Prostate gland (tissue), 2 donors: Measurements from ENCODE around the gene MMP10. TPM values are rescaled to one million over a fixed set of nuclear protein-coding genes. Genes with fewer than 3 reads are reported as not detected.

Source experiments
- DNase-seq: peaks from one replicate; pipeline ENCODE4 v3.0.0-alpha.2; 2019; ENCODE audit warnings: low spot score
- H3K27ac ChIP-seq, 2 donors: fragments of 200-600 bp; sonication (generic); 2 replicates each; pipeline ENCODE4 v1.5.1; 2017 to 2019
- H3K27me3 ChIP-seq: fragments of 200-600 bp; sonication (generic); replicated peaks from 2 replicates; pipeline ENCODE4 v1.5.1; 2019; ENCODE audit not compliant: insufficient read depth
- H3K36me3 ChIP-seq, 2 donors: fragments of 200-600 bp; sonication (generic); 1 replicate in 1 of 2; 2 replicates in 1 of 2; pipeline versions ENCODE4 v1.5.1 to v1.8.1; 2017 to 2019
- H3K4me1 ChIP-seq: fragments of 200-600 bp; sonication (generic); replicated peaks from 2 replicates; pipeline ENCODE4 v1.5.1; 2019
- H3K4me3 ChIP-seq, 2 donors: fragments of 200-600 bp; sonication (generic); 2 replicates each; pipeline ENCODE4 v1.5.1; 2017 to 2019
- H3K9me3 ChIP-seq: fragments of 200-600 bp; sonication (generic); 2 replicates; pipeline ENCODE4 v1.5.1; 2017
- POLR2A ChIP-seq: fragments of 450-650 bp; IDR thresholded peaks from one replicate; pipeline ENCODE4 v1.6.1; 2016; ENCODE audit warnings: antibody characterized with exemption, mild to moderate bottlenecking
- POLR2AphosphoS5 ChIP-seq: sonication (generic); formaldehyde crosslinking; IDR thresholded peaks from one replicate; pipeline ENCODE4 v1.6.1; 2017; ENCODE audit warnings: antibody characterized with exemption
- WGBS: methylation state at CpG from one replicate; pipeline ENCODE4 v1.1.5; 2018; 5-methylcytosine and 5-hydroxymethylcytosine counted together
- intact Hi-C: fragments of 100-400 bp; cut with DNase I; formaldehyde crosslinking; loops from one replicate; pipeline ENCODE4 v1.14.2; 2022
- total RNA-seq, 2 donors: library from RNA; depleted of rRNA; stranded (reverse); fragments of >200 nt; gene quantifications; one replicate each; pipeline ENCODE4 v1.1.0, GENCODE V29; 2016
- TF ChIP-seq, protein P1 (sequence below), 4 experiments: fragments of 200-600 bp in 2 of 4; fragments of 450-650 bp in 2 of 4; sonication (generic) in 2 of 4; IDR thresholded peaks; 1 replicate in 3 of 4; 2 replicates in 1 of 4; pipeline ENCODE4 v1.5.1; 2016 to 2019; ENCODE audit warnings: antibody characterized with exemption in 4 of 4, mild to moderate bottlenecking in 2 of 4, moderate library complexity in 2 of 4

Gene MMP10
- total RNA-seq, 2 donors from 2014 or later, result 0.18 to 3.6 TPM

DNA sequence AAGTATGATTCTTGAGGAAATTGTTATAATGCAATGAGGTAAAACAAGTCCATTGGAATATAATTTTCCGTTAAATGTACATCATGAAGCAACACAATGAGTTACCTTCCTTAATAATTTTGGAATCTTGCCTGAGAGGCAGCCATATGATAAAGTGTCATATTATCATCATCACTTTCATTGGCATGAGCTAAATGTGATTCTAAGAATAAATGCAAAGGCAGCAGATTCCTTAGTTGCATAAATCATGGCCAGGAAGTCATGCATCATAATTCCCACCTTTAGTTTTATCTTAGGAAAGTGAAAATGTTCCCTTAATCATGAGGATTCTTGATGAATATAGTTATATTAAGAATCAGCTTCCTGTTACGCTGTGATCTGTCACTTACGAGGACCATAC lies 31.8 kb upstream of the MMP10 start:
- 87% methylated on average over 3 of the region's 3 CpGs for WGBS
- no peak overlapping the region for H3K27ac ChIP-seq
- no peaks in the 10 kb centered on the region for H3K9me3 ChIP-seq
- TF ChIP-seq, protein P1, sequence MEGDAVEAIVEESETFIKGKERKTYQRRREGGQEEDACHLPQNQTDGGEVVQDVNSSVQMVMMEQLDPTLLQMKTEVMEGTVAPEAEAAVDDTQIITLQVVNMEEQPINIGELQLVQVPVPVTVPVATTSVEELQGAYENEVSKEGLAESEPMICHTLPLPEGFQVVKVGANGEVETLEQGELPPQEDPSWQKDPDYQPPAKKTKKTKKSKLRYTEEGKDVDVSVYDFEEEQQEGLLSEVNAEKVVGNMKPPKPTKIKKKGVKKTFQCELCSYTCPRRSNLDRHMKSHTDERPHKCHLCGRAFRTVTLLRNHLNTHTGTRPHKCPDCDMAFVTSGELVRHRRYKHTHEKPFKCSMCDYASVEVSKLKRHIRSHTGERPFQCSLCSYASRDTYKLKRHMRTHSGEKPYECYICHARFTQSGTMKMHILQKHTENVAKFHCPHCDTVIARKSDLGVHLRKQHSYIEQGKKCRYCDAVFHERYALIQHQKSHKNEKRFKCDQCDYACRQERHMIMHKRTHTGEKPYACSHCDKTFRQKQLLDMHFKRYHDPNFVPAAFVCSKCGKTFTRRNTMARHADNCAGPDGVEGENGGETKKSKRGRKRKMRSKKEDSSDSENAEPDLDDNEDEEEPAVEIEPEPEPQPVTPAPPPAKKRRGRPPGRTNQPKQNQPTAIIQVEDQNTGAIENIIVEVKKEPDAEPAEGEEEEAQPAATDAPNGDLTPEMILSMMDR (IDR thresholded peaks at IDR 0.05), result no peak
- no peak for TF ChIP-seq POLR2A
- no peak for TF ChIP-seq POLR2AphosphoS5
- no peaks in the 10 kb centered on the region for H3K36me3 ChIP-seq
- DNase-seq, result no peak
- no peaks in the 10 kb centered on the region for H3K27me3 ChIP-seq
- intact Hi-C loops, result no loop called here
- H3K4me1 ChIP-seq, result no peaks in the 10 kb centered on the region
- no peak overlapping the region for H3K4me3 ChIP-seq

GRCh38 chr11:102810950-102811660 lies 30.7 kb upstream of the MMP10 start:
- intact Hi-C loops, result no loop called here
- Histone ChIP-seq H3K27ac (no peak overlapping the region), H3K4me3 (no peak overlapping the region), H3K9me3 (no peaks in the 10 kb centered on the region), H3K4me1 (no peaks in the 10 kb centered on the region), H3K36me3 (no peaks in the 10 kb centered on the region), H3K27me3 (no peaks in the 10 kb centered on the region)
- TF ChIP-seq POLR2A, result no peak
- TF ChIP-seq, protein P1 (IDR thresholded peaks at IDR 0.05), result peak in 2 of 4 experiments; percentile 23 to 46
- 6% methylated on average over 3 of the region's 3 CpGs for WGBS
- DNase-seq, result no peak

GRCh38 chr11:102809971-102810370 lies 29.5 kb upstream of the MMP10 start:
- intact Hi-C loops, result no loop called here
- 88% methylated on average over 2 of the region's 2 CpGs for WGBS
- H3K36me3 ChIP-seq, result no peaks in the 10 kb centered on the region
- no peak for DNase-seq
- no peaks in the 10 kb centered on the region for H3K9me3 ChIP-seq
- H3K4me1 ChIP-seq, result no peaks in the 10 kb centered on the region
- no peak overlapping the region for H3K27ac ChIP-seq
- TF ChIP-seq, protein P1 (IDR thresholded peaks at IDR 0.05), result no peak
- TF ChIP-seq POLR2AphosphoS5 (no peak), POLR2A (no peak)
- no peaks in the 10 kb centered on the region for H3K27me3 ChIP-seq
- no peak overlapping the region for H3K4me3 ChIP-seq

GRCh38 chr11:102807921-102808320 lies 27.5 kb upstream of the MMP10 start:
- TF ChIP-seq, protein P1 (IDR thresholded peaks at IDR 0.05), result no peak
- Histone ChIP-seq H3K27ac (no peak overlapping the region), H3K4me3 (no peak overlapping the region), H3K9me3 (no peaks in the 10 kb centered on the region), H3K36me3 (no peaks in the 10 kb centered on the region), H3K27me3 (no peaks in the 10 kb centered on the region), H3K4me1 (no peaks in the 10 kb centered on the region)
- intact Hi-C loops, result no loop called here
- no peak for DNase-seq
- 73% methylated on average over 19 of the region's 19 CpGs for WGBS

GRCh38 chr11:102806296-102806695 lies 25.9 kb upstream of the MMP10 start:
- Histone ChIP-seq H3K27ac (no peak overlapping the region), H3K4me1 (no peaks in the 10 kb centered on the region), H3K9me3 (no peaks in the 10 kb centered on the region), H3K4me3 (no peak overlapping the region), H3K36me3 (no peaks in the 10 kb centered on the region), H3K27me3 (no peaks in the 10 kb centered on the region)
- TF ChIP-seq, protein P1 (IDR thresholded peaks at IDR 0.05), result no peak
- TF ChIP-seq POLR2AphosphoS5 (no peak), POLR2A (no peak)
- DNase-seq, result no peak
- WGBS, result 72% methylated on average over 3 of the region's 3 CpGs
- intact Hi-C loops, result no loop called here
